ENCODE results near the gene AMDHD2. TPM values are rescaled to one million over a fixed set of nuclear protein-coding genes. Genes with fewer than 3 reads are reported as not detected.

The AMDHD2 gene
- total and polyA plus RNA-seq, 2 experiments from 2014 or later, result 20.2 to 68.1 TPM

- Histone ChIP-seq H3K9me2 (ENCODE audit: insufficient read depth) (no peaks in the 10 kb centered on the region), H3K4me1 (ENCODE audit: insufficient read depth) (no peaks in the 10 kb centered on the region), H3K4me3 (no peak overlapping the region), H3K27me3 (ENCODE audit: insufficient read depth) (no peaks in the 10 kb centered on the region), H3K79me2 (replicated peaks; ENCODE audit: insufficient read depth) (0 out of 2 replicates have a peak, but pooled peaks cover 3% of the 10 kb centered on the region), H3F3A (replicated peaks; ENCODE audit: low read depth) (no peaks in the 10 kb centered on the region), H2AFZ (no peak overlapping the region), H3K36me3 (ENCODE audit: insufficient read depth) (no peaks in the 10 kb centered on the region), H3K27ac (ENCODE audit: low read depth) (no peak overlapping the region), H3K4me2 (no peak overlapping the region), H4K20me1 (replicated peaks; ENCODE audit: insufficient read depth) (peaks cover 10% of the 10 kb centered on the region; the same call in 1 of the 2 replicates)
- Mint-ChIP-seq H3K27me3 (ENCODE audit: insufficient read depth, low read depth, poor library complexity) (peaks cover 17% of the 10 kb centered on the region), H3K9me3 (no peaks in the 10 kb centered on the region), H3K4me3 (no peak overlapping the region; the same call in 2 of the 3 replicates), H3K4me1 (peaks cover 20% of the 10 kb centered on the region), H3K36me3 (ENCODE audit: low read depth) (no peaks in the 10 kb centered on the region; the same call in 1 of the 3 replicates), H3K27ac (no peak overlapping the region)
- DNase-seq (ENCODE audit: low spot score) (no peak), ATAC-seq (no peak)
- TF ChIP-seq, protein P1, sequence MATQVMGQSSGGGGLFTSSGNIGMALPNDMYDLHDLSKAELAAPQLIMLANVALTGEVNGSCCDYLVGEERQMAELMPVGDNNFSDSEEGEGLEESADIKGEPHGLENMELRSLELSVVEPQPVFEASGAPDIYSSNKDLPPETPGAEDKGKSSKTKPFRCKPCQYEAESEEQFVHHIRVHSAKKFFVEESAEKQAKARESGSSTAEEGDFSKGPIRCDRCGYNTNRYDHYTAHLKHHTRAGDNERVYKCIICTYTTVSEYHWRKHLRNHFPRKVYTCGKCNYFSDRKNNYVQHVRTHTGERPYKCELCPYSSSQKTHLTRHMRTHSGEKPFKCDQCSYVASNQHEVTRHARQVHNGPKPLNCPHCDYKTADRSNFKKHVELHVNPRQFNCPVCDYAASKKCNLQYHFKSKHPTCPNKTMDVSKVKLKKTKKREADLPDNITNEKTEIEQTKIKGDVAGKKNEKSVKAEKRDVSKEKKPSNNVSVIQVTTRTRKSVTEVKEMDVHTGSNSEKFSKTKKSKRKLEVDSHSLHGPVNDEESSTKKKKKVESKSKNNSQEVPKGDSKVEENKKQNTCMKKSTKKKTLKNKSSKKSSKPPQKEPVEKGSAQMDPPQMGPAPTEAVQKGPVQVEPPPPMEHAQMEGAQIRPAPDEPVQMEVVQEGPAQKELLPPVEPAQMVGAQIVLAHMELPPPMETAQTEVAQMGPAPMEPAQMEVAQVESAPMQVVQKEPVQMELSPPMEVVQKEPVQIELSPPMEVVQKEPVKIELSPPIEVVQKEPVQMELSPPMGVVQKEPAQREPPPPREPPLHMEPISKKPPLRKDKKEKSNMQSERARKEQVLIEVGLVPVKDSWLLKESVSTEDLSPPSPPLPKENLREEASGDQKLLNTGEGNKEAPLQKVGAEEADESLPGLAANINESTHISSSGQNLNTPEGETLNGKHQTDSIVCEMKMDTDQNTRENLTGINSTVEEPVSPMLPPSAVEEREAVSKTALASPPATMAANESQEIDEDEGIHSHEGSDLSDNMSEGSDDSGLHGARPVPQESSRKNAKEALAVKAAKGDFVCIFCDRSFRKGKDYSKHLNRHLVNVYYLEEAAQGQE (IDR thresholded peaks at IDR 0.05; ENCODE audit: unreplicated experiment), result no peak
- TF ChIP-seq EZH2 (IDR thresholded peaks at IDR 0.05; ENCODE audit: low read depth, unreplicated experiment) (no peak), NANOG (IDR thresholded peaks at IDR 0.05; ENCODE audit: borderline replicate concordance) (no peak), POLR2AphosphoS5 (IDR thresholded peaks at IDR 0.05; ENCODE audit: low read depth) (no peak), CTCF (conservative IDR thresholded peaks at IDR 0.05; ENCODE audit: low read depth in 2 of 2) (no peak), ZNF331 (CRISPR knock-in tag; IDR thresholded peaks at IDR 0.05; ENCODE audit: low read depth) (no peak), EZH2phosphoT487 (IDR thresholded peaks at IDR 0.05; ENCODE audit: unreplicated experiment) (no peak)
- TF ChIP-seq, protein P2, sequence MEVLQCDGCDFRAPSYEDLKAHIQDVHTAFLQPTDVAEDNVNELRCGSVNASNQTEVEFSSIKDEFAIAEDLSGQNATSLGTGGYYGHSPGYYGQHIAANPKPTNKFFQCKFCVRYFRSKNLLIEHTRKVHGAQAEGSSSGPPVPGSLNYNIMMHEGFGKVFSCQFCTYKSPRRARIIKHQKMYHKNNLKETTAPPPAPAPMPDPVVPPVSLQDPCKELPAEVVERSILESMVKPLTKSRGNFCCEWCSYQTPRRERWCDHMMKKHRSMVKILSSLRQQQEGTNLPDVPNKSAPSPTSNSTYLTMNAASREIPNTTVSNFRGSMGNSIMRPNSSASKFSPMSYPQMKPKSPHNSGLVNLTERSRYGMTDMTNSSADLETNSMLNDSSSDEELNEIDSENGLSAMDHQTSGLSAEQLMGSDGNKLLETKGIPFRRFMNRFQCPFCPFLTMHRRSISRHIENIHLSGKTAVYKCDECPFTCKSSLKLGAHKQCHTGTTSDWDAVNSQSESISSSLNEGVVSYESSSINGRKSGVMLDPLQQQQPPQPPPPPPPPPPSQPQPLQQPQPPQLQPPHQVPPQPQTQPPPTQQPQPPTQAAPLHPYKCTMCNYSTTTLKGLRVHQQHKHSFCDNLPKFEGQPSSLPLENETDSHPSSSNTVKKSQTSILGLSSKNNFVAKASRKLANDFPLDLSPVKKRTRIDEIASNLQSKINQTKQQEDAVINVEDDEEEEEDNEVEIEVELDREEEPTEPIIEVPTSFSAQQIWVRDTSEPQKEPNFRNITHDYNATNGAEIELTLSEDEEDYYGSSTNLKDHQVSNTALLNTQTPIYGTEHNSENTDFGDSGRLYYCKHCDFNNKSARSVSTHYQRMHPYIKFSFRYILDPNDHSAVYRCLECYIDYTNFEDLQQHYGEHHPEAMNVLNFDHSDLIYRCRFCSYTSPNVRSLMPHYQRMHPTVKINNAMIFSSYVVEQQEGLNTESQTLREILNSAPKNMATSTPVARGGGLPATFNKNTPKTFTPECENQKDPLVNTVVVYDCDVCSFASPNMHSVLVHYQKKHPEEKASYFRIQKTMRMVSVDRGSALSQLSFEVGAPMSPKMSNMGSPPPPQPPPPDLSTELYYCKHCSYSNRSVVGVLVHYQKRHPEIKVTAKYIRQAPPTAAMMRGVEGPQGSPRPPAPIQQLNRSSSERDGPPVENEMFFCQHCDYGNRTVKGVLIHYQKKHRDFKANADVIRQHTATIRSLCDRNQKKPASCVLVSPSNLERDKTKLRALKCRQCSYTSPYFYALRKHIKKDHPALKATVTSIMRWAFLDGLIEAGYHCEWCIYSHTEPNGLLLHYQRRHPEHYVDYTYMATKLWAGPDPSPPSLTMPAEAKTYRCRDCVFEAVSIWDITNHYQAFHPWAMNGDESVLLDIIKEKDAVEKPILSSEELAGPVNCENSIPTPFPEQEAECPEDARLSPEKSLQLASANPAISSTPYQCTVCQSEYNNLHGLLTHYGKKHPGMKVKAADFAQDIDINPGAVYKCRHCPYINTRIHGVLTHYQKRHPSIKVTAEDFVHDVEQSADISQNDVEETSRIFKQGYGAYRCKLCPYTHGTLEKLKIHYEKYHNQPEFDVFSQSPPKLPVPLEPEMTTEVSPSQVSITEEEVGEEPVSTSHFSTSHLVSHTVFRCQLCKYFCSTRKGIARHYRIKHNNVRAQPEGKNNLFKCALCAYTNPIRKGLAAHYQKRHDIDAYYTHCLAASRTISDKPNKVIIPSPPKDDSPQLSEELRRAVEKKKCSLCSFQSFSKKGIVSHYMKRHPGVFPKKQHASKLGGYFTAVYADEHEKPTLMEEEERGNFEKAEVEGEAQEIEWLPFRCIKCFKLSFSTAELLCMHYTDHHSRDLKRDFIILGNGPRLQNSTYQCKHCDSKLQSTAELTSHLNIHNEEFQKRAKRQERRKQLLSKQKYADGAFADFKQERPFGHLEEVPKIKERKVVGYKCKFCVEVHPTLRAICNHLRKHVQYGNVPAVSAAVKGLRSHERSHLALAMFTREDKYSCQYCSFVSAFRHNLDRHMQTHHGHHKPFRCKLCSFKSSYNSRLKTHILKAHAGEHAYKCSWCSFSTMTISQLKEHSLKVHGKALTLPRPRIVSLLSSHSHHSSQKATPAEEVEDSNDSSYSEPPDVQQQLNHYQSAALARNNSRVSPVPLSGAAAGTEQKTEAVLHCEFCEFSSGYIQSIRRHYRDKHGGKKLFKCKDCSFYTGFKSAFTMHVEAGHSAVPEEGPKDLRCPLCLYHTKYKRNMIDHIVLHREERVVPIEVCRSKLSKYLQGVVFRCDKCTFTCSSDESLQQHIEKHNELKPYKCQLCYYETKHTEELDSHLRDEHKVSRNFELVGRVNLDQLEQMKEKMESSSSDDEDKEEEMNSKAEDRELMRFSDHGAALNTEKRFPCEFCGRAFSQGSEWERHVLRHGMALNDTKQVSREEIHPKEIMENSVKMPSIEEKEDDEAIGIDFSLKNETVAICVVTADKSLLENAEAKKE (CRISPR knock-in tag; IDR thresholded peaks at IDR 0.05), result no peak
- TF ChIP-seq, protein P3, sequence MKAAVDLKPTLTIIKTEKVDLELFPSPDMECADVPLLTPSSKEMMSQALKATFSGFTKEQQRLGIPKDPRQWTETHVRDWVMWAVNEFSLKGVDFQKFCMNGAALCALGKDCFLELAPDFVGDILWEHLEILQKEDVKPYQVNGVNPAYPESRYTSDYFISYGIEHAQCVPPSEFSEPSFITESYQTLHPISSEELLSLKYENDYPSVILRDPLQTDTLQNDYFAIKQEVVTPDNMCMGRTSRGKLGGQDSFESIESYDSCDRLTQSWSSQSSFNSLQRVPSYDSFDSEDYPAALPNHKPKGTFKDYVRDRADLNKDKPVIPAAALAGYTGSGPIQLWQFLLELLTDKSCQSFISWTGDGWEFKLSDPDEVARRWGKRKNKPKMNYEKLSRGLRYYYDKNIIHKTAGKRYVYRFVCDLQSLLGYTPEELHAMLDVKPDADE (IDR thresholded peaks at IDR 0.05), result no peak
Observed at GRCh38 chr16:2482708-2483534, 37.2 kb upstream of the AMDHD2 start.

Measured in GM23338 (cell line).